GM19438 (cell line): ENCODE results near the gene CCDC57.

Experiments used
- ATAC-seq: cut with Tn5 transposase; IDR thresholded peaks from one replicate; pipeline ENCODE4 v1.9.1; 2021; ENCODE audit warnings: low read depth; ENCODE audit not compliant: unreplicated experiment

The CCDC57 gene

DNA sequence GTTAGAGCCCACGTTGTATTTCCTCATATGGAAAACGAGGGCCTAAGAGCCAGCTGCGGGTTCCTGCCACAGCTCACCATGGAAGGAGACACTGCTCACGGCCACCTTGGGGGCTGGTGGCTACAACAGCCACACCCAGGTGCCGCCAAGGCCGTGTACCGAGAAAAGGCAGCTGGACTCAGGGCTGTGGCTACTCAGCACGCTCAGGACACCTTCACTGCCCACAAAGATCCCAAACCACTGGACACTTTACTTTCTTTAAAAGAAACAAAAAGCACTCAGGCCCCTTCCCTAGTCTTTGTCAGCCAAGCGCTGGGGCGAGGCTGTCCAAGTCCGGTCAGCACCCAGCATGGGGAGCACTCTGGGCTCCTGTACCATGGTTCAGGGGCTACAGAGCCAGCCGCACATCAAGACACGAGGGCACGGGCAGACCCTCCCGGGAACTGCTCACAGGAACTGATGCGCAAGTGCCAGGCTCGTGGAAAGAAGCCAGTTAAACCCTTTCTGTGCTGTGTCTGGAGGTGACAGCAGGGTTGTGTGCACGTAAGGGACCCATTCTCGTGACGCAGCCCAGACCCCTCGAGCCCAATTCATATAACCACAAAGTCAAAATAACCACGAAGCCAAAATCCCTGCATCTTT lies 34.7 kb upstream of the CCDC57 start:
- ATAC-seq: no peak

DNA sequence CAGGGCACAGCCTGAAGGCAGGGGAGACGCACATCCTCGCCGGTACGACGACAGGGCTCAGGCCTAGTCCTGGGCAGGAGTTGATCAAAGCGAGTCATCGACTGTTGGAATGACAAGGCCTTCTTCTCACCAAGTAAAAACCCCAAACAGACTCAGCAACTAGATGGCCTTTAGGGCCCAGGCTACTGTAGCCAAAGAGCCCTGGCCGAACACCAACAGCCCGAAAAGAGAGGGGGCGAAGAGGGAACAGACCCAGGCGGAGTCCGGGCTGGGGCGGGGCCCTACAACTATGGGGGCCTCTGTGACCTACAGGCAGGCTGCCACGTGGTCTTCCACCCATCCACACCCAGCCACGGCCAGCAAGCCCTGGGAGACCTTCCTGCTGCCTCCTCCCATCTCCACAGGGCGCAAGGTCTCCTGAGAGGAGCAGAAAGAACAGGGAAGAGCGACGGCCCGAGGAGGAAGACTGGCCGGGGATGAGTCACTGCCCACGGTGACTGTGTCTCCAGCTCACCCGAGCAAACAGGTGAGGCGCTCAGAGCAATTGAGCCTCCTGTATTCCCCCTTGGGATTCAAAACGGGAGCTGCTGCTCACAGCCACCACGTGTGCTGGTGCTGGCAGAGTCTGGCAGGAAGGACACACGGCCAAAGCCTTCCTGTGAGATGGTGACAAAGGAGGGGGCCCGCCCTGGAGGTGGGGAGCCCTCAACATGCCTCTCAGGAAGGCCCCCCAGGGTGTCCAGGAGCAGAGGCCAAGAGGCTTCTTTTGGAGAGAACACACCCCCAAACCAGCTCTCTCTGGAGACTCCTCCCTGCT lies 33.9 kb upstream of the CCDC57 start:
- ATAC-seq: no peak

DNA sequence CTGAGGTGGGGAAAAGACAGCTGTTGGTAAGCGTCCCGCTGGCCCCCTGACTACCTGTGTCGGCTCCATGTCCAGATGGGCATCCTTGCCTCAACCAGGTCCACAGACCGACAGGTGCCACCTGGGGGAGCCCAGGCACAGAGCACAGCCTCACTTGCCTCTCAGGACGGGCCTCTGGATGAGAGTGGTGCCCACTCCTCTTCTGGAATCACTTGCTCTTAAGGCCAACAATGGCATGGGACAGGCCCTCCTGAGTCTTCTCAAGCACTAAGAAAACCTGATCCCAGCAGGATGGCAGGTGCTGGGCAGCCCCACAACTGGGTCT lies 33.4 kb upstream of the CCDC57 start:
- no peak for ATAC-seq

DNA sequence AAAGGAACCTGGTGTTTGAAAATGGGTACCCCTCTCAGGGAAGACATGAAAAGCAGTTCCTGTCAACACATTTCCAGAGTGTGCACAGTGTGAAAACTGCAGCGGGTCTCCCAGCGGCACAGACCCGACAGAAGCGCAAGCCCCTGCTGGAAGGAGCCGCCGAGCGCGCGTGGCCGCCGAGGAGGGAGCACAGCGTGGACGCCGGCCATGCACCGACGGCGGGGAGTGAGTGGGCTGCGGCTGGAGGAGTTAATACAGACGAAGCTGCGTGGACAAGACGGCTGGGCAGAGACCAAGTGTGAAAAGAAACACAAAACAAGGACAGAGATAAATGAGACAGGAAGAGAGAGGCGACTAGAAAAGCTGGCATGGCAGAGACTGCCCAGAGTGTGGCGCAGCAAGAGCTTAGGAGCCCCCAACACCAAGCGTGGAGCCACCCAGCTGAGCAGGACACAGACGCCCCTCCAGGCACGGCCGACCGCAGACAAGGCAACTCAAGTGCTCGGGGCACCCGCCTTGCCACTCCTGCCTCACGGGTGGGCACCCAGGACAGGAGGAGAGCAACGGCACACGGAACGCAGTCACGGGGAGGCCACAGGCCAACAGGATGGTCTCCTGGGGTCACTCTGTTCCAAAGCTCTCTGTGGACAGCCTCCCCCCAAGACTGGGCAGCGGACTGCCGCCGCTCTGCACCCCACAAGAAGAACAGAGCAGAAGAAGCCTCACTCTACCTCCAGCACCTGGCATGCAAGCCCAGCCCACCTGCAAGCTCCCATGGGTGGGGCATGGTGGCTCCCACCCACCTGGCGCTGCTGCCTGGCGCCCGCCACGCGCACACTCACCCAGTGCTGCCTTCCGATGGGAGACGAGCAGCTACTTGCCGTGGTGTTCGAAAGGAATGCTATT lies 32.7 kb upstream of the CCDC57 start:
- ATAC-seq: no peak

DNA sequence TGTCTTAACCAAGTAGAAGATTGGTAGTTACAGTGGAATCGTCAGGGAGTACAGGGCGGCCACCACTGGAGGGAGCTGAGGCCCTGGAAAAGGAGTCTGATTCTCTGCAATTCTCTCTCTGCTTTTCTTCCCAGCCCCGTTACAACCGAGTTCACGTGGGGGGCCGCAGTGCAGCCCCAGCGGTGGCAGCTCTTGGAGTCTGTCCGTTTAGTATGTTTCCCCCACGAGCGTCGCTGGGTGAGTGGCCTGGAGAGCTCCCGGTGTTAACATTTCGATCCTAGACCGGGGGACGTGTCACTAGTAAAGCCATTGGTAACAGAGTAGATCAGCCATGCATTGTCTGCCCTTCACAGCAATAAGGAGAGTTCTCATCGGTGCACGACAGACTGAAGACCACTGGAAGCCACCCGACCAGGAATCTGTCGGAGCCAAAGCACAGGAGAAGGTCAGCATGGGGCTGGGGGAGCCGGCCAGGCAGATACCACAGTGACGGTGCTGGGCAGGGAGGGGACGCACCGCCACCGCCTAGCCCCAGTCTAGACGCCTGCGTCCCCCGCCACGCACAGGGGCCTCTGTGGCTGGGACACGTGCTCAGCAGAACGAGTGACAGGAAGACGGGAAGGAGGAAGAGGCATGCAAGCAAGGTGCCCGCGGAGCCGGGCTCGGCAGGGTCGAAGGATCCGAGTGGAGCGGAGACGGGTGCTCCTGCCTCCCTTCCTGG lies 31.9 kb upstream of the CCDC57 start:
- no peak for ATAC-seq

DNA sequence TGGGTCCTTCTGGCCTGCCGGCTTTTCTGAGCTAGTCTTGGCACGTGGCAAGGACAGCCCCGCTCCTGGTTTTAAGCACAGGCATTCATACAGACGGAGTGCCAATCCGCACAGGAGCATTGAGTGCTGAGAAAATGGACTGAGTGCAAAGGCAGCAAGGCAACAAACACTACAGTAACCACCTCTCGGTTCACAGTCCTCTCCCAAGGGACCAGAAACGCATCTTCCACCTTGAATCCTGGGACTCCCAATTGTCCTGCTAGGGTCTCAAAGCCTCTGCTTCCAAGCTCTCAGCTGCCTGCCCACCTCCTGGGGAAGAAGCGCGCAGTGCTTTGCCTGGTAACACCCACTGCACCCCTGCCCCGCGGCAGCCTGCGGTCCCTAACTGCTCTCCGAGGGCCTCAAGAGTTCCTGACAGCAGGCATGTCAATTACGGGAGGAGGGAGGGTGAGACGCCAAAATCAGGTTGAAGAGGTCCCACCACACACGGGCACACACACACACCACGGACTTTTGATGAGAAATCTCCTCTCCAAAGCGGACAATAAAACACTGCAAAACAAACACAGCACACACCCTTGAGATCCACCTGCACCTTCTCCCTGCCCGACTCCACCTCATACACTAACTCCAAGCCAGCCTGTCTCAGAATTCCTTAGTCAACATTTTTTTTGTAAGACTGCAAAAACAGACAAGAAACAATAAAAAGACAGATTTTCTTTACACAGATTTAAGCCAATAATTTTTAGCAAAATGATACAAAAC lies 31.2 kb upstream of the CCDC57 start:
- ATAC-seq: no peak

DNA sequence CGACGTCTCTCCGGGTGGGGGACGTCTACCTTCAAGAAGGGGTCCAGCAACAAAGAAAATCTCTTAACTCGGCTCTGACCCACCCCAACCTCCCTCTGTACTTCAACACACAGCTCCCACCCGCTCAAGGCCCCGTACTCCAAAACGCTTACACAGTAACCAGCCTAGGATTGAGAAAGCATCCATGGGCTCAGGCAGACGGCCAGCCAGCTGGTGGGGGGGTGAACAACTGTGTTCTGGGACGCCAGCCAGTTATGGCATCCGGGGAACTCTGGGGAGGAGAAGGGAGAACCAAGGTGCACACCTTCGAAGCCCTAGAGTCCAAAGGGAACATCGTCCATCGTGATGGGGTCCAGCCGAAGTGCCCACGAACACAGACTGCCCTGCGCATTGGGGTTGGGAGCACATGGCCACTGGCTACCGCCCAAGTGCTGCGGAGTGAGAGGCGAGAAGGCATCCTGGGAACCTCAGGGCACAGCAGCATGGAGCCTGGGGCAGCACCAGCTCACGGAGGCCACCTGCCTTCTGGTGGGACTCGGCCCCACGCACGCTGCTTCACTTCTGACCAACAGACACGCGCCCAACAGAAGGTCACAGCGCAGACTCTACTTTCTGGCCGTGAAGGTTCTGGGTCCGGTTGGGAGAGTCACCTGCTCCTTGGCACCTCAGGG lies 30.5 kb upstream of the CCDC57 start:
- no peak for ATAC-seq

DNA sequence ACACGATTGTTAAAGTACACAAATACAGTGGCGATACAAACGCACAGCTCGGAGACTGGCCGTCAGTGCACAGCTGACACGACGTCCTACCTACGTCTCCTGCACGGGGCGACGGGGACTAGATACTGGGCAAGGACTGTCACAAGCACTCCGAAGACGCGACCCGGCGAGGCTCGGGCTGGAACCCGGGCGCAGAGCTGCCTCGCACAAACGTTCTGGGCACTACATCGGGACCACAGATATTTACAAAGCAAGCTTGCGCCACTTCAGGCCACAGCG lies 30.0 kb upstream of the CCDC57 start:
- ATAC-seq: no peak

DNA sequence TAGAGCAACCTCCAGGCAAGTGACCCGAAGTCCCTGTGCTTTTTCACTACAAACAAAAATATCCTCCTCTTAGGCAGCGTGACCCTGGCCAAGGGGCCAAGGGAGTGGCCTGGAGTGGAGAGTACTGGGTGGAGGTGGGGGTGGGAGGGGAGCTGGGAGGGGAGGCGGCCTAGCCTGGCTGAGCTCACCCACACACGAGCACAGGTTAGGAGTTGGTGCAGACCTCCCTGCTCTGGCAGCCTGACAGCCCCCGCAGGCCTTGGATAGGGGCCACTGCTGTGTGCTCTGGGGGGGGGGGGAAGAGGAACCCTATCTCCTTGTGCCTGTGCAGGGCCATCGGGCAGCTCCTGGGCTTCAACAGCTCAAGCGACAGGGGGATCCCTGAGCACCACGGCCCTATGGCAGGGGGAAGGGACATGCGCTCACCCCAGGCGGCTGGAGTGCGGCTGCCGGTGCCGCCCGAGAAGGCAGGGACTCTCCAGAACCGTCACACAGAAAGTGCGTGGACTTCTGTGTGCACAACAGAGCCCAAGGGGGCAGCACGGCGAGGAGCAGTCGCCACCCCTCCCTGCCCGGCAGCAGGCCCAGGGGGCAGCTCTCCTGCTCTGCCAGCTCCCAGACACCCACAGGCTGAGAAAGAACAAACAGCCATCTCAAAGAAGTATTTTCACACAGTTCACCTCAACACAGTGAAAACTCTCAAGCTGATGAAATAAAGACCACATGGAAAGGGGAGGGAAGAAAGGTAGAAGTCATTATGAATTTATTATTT lies 29.5 kb upstream of the CCDC57 start:
- no peak for ATAC-seq

DNA sequence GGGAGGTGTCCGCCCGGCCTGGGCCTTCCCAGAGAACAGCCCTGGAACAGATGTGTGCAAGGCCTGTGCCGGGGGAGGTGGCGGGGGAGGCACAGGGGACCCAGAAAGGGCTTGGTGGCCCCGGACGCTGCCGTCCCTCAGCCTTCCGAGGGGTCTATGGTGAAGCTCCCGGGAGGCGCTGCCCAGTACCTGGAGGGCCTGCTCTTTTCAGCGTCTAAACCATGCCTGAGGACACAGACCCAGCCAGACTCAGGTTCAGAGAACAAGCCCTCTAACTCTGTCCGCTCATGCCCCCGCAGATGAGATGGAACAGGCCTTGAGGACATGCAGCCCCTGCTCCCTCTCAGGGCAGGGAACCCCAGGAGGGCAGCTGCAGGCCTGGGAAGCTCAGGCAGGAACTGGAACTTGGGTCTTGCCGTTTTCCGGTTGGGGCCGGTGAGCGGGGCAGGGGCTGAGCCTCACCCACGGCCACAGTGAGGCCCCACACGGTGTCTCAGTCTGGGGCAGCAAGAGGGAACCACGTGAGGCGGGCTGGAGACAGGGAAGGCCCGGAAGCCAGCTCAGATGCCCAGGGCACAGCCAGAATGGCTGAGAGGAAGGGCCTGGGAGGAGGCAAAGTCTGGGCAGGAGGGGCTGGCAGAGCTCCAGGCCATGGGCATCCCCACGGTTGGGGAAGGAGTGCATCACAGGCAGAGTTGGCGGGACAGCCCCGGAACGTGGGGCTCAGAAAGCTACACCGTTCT lies 28.7 kb upstream of the CCDC57 start:
- ATAC-seq: no peak

DNA sequence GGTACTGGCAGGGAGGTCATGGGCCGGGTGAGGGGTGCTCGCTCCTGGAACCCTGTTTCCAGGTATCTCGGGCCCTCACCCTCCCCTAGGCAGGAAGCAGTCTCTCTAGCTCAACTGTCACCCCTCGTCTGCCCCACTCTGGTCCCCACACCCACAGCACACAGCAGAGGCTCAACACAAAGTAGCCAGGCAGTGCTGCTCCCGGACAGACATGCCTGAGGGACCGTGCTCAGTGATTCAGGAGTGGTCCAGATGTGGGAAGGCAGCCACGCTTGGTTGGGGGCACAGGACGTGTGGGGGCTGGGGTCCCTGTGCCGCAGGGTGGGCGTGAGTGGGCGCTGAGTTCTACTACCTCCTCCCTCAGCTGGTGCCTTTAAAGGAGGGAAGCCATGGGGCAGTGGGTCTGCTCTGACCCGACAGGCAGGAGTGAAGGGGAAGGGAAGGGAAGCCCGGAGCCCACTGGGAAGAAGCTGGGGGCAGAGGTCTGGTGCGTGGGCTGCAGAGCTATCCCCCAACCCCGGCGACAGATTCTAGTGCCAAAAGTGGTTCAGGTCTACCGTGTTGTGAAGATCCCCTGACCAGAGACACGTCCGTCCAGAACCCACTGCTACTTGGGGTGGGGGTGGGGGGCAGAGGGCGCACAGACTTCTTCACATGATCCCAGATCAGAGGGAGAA lies 28.0 kb upstream of the CCDC57 start:
- no peak for ATAC-seq

DNA sequence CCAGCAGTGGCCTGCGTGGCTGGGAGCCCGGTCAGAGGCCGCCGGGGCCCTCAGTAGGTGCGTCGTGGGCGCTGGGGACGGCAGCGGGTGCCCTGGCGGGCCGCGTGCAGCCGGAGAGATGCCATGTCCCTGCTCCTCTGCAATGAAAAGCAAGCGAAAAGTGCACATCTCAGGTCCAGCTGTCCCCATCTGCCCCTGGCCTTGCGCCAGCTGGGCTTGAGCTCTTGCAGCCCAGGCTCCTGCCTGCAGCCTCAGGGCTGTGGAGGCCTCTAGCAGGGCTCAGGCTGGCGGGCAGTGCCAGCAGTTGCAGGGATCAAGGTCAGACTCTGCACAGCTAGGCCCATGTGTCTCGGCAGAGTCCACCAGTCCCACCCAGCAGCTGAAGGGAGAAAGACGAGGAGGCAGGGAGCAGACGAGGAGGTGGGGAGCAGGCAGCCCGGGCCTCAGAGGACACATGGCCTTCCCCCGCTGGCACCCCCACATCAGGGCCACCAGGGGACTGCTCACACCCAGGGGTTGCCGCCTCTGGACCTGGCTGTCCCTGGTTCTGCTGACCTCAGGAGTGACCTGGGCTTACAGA lies 27.4 kb upstream of the CCDC57 start:
- no peak for ATAC-seq

DNA sequence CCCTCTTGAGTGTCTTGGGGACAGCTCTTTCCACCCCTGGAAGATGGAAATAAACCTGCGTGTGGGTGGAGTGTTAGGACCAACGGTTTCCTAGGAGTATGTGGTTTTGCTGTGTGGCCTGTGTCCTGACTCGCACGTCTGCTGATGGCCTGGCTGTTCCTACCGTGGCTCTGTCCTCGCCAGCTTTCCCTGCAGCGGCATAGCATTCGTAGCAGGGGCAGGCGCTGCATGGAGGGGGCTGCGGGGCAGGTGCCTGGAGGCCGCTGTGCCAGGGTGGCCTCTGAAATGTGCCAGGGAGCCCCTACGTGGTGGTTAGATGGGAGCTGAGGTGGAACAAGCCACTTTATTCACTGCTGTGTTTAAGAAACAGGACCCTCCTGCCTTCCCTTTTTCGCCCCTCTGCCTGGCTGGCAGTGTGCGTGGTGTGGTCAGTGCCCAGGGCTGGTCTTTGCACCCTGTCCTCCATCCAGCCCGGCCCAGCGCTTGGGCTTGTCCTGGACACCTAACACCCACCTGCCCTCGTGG lies 26.8 kb upstream of the CCDC57 start:
- no peak for ATAC-seq

DNA sequence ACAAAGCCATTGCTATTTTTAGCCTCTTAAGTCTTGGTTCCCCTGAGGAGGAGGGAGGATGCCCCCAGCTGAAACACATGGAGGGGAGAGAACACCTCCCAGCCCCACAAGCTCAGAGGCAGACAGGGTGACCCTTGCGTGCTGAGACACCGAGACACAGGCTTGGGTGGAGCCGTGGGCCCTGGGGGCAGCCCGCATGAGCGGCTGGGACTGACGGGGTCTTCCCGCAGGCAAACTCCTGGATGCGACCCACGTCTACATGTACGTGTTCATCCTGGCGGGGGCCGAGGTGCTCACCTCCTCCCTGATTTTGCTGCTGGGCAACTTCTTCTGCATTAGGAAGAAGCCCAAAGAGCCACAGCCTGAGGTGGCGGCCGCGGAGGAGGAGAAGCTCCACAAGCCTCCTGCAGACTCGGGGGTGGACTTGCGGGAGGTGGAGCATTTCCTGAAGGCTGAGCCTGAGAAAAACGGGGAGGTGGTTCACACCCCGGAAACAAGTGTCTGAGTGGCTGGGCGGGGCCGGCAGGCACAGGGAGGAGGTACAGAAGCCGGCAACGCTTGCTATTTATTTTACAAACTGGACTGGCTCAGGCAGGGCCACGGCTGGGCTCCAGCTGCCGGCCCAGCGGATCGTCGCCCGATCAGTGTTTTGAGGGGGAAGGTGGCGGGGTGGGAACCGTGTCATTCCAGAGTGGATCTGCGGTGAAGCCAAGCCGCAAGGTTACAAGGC lies 26.0 kb upstream of the CCDC57 start:
- no peak for ATAC-seq

DNA sequence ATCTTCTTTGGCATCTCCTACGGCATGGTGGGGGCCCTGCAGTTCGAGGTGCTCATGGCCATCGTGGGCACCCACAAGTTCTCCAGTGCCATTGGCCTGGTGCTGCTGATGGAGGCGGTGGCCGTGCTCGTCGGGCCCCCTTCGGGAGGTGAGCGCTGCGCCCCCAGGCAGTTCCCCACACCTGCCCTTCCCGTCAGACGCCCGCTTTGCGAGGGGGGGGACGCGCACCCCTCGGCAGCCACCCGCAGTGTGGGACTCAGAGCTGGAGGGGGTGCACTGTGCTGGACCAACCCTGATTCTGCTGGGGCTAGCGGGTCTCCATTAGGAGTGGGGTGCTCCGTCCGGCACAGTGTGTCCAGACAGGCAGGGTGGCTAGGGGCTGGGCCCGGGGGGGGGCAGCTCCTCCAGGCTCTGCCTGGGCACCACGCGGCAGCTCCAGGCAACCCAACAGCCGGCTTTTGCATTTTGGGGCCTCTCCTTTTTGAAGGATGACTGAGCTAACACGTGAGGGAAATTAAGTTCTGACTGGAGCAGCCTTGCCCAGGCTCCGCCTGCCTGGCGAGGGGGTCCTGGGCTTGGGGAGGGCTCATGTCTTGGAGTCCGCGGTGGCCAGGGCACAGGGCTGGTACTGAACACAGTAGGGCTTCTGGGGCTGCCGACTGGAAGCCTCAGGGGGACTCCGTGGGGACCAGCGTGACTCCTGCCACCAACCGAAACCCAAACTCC lies 25.3 kb upstream of the CCDC57 start:
- ATAC-seq: no peak
